HG03060 (cell line): ENCODE data around the gene CFAP74.
"Not testable (repeated sequence)": the region's sequence is repeated elsewhere in the genome, so short reads cannot be mapped to it uniquely, and the experiment has no call there.

Source experiments
- ATAC-seq: cut with Tn5 transposase; IDR thresholded peaks from one replicate; pipeline ENCODE4 v1.9.1; 2021; ENCODE audit warnings: low read depth, moderate number of reproducible peaks; ENCODE audit not compliant: unreplicated experiment

The CFAP74 gene

GRCh38 chr1:1938276-1938573, 65.4 kb downstream of the CFAP74 start:
- ATAC-seq: no peak

DNA sequence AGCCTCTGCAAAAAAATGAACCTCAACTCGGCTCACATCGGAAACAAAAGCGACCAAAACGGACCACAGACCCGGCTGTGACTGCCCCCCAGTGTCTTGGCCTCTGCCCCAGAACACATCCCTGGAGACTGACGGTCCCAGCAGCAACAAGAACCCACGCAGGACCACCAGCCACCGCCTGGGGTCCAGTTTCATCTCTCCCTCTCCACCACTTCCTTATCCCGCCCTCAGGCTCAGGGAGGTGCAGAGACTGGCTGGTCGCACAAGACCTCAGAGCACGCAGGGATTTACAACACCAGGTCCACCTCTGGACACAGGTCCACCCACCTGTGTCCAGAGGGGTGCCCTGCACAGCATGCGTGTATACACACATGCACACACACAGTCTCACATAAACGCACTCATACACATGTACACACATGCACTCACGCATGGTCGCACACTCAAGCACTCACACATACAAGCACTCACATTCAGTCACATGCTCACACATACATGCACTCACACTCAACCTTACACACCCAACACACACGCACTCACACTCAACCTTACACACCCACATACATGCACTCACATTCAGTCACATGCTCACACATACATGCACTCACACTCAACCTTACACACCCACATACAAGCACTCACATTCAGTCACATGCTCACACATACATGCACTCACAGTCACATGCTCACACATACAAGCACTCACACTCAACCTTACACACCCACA, 65.9 kb downstream of the CFAP74 start:
- no peak for ATAC-seq

DNA sequence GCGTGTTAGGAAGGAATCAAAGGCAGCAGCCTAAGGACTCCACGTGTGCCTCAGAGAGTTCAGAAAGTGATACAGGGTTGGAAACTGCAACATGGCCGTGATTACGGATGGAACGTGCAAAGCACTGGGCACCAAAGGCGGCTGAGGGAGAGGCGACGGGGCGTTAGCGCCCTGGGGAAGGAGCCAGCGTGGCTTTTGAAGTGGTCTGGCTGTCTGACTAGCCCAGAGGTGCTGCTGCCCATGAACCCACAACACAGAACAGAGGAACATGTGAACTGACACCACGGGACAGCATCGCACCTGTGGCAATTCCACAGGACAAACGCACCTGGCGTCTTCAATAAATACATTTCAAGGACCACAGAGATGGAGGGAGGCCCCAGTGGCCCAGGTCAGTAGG, 66.5 kb downstream of the CFAP74 start:
- ATAC-seq: no peak

DNA sequence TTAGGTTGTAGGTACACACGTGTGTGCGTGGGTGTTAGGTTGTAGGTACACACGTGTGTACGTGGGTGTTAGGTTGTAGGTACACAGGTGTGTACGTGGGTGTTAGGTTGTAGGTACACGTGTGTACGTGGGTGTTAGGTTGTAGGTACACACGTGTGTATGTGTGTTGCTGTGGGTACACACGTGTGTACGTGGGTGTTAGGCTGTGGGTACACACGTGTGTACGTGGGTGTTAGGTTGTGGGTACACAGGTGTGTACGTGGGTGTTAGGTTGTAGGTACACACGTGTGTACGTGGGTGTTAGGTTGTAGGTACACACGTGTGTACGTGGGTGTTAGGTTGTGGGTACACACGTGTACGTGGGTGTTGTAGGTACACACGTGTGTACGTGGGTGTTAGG, 68.7 kb downstream of the CFAP74 start:
- not testable (repeated sequence) for ATAC-seq

GRCh38 chr1:1929639-1930545, 73.7 kb downstream of the CFAP74 start:
- ATAC-seq: no peak

DNA sequence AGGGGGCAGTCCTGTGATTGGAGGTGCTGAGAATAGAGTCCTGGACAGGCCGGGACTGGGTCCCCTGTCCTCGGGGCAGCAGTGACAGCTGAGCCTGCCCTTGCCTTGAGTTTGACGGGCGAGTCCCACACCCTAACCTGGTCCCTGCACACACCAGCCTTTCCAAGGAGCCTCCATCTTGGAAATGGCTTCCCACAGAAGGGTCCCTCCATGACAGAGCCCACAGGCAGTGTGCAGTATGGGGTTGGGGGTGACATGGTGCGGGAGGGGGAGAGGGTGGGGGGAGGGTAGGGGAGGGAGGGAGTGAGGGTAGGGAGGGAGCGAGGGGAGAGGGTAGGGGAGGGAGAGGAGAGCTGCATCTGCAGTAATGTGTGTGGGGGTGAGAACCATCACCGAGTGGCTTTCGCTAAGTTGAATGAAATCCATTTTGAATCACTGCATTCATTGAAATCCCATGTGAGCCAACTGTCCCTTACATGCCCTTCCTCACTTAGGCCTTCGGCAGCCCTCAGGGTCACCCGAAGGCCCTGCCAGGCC, 74.4 kb downstream of the CFAP74 start:
- no peak for ATAC-seq

DNA sequence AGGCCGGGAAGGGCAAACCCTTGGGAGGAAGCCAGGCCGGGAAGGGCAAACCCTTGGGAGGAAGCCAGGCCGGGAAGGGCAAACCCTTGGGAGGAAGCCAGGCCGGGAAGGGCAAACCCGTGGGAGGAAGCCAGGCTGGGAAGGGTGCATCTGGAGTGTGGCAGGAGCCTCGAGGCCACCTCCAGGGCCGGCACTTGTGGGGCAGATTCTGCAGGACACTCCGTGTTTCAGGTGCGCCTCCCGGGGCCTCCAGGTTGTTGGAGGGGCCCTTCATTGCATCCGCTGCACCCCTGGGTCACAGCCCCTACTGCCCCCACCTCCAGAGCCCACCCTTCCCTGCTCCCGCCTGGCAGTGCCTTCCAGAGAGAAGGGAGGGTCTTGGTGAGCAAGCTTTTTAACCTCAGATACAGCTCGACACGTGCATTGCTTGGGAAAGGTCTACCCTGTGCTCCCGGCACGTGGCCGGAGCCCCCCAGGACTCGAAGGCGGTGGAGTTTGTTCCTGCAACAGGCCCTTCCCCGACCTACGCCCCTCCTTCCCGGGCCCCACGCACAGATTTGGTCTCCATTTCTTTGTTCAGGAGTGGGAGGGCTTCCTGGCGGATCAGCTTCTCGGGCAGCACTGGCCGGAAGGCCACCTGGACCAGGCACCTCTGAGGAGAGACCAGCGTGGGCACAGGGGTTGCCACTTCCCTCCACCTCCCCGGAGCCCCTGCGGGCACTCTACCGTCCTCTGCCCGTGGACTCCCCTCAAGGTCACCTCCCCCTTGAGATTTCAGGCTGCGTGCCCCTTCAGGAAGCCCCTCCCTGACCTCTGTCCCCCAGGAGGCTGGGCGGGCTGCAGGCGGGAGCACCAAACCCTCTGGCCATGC, 75.1 kb downstream of the CFAP74 start:
- no peak for ATAC-seq

GRCh38 chr1:1927751-1928150, 75.8 kb downstream of the CFAP74 start:
- ATAC-seq: no peak

DNA sequence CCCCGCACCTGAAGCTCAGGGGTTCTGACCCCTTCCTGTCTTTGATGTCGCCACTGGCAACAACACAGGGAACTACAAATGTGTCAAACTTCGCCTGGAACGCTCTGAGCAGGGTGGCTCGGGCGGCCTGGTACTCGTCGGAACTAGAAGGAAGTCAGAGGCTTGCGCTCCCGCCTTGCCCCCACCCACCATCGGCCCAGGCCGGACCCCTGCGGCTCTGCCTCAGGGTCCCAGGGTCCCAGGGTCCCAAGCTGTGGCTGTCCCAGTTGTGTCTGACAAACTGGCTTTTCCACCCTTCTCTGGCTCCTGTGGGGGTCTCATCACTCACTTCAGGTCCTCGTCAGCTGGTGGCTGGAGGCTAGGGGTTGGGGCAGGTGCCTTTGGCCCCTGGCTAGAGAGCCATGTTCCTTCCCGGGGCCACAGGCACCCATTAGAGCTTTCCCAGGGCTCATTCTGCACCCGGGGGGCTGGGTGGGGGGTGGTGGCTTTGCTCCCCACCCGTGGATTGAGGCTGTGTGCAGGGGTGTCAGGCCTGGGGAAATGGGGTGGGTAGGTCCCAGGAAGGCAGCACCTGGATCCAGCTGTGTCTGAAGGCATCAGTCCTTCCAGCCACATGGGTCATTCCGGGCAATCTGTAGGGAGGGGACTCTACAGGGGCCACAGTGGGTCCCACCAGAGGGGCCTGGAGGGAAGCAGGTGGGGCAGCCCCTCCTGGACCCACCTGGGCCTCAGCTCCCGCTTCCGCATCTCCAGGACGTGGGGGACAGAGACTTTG, 76.5 kb downstream of the CFAP74 start:
- no peak for ATAC-seq

DNA sequence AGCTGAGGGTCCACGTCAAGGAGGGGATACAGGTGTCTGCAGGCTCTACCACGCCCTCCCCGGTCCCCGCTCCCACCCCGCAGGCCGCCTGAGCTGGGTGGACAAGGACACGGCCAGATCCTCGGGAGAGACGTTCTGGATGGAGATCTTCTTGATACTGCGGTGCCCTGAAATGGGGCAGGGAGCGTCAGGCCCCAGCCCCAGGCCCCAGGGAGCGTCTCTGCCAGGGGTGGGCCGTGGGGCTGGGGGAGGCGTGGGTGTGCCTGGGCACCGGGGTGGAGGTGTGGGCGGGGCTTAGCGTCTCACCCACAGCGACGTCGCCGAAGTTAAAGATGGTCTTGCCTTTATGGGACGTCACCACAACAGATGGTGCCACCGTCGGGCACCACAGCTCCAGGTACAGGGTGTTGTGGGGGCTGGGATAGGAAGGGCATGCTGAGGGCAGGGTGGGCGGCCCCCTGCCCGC, 77.2 kb downstream of the CFAP74 start:
- ATAC-seq: no peak

GRCh38 chr1:1925437-1926345, 77.9 kb downstream of the CFAP74 start:
- no peak for ATAC-seq

DNA sequence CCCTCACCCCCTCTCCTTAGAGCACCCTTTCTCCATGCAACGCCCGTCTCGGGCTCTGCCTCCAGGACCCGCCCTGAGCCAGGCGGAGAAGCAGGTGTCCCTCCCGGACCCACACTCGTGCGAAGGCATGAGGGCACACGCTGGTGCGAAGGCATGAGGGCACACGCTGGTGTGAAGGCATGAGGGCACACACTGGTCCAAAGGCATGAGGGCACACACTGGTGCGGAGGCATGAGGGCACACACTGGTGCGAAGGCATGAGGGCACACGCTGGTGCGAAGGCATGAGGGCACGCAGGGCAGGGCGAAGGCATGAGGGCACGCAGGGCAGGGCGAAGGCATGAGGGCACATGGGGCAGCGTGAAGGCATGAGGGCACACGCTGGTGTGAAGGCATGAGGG, 78.7 kb downstream of the CFAP74 start:
- no peak for ATAC-seq

DNA sequence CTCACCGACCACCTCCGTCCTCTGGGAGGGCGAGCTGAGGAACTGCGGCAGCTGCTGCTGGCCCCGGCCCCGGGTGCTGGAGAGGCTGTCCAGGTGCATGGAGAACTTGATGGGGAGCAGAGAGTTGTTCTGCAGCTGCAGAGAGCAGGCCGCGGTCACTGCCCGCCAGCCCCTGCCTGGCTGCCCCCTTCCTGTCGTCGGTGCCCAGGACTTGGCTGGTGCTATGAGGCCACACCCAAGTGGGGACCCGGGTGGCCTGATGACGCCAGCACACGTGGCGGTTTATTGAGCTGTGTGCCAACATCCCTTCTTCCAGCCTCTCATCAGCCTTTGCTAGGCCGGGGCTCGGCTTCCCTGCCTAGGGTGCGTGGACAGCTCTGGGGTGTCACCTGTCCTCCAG, 79.2 kb downstream of the CFAP74 start:
- ATAC-seq: no peak

- no peak for ATAC-seq
Observed at GRCh38 chr1:1922956-1923833, 80.4 kb downstream of the CFAP74 start.

- no peak for ATAC-seq
Observed at GRCh38 chr1:1922702-1922955, 81.0 kb downstream of the CFAP74 start.

DNA sequence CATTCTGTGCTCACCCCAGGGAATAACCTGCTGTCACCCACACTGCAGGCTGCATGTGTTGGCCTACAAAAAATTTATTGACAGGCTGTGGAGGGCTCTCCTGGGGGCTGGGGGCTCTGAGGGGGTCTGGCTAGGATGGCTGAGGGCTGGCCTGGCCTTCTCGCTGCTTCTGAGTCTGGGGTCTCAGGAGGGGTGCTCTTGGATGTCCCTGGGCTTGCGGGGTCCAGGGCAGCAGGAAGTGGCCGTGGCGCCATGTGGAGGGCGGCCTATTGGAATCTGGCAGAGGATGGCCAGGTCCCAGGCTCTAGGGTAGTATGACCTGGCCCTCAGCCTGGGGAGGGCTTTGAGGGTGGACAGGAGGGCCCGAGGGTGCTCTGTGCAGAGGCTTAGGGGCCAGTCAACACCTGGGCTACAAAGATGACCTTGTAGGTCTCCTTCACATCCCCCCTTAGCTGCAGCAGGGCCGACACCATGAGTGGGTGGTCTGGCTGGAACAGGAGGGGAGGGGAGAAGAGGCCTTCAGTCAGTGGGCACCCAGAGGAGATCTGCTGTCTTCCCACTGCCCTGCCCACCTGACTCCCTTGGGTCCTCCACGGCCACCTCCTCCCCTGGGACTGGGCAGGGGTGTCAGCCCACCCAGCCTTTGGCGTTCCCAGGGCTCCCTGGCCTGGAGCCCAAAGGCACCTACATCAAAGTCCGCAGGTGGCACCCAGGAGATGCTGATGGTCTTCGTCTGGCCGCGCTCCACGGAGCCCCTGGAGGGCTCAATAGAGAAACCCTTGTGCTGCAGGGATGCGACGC, 81.5 kb downstream of the CFAP74 start:
- ATAC-seq: no peak

DNA sequence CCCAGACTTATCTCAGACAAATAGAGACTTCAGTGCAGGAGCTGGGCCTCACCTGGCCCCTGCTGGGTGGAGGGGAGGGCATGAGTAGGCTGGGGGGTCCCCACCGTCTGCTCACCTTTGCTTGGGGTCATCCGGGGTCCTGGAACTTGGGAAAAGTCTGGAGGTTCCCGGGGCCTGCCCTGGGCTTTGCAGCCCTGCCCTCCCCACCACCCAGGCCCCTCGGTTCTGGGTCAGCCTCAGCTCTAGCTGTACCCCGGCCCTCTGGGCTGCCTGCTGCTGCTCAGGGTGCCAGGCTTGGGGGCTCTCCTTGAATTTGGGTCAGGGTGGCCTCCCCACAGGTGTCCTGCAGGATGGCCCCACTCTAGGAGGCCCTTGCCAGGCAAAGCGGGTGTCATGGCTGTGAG, 82.1 kb downstream of the CFAP74 start:
- no peak for ATAC-seq
